ENCODE data around the gene MYB.

The MYB gene

GRCh38 chr6:135256866-135257265 is 75.8 kb downstream of the MYB start:
- no peak for DNase-seq

GRCh38 chr6:135257631-135258405 is 76.7 kb downstream of the MYB start:
- DNase-seq: no peak

GRCh38 chr6:135258970-135259369 is 77.9 kb downstream of the MYB start:
- no peak for DNase-seq

GRCh38 chr6:135260612-135261011 is 79.5 kb downstream of the MYB start:
- no peak for DNase-seq

- DNase-seq: no peak
These were observed 81.0 kb downstream of the MYB start for GRCh38 chr6:135261872-135262725.

GRCh38 chr6:135265278-135265677 is 84.2 kb downstream of the MYB start:
- no peak for DNase-seq

- DNase-seq: no peak
These were observed 85.6 kb downstream of the MYB start for GRCh38 chr6:135266675-135267074.

GRCh38 chr6:135267085-135267484 is 86.0 kb downstream of the MYB start:
- DNase-seq: no peak

- DNase-seq: no peak
These were observed 87.2 kb downstream of the MYB start for GRCh38 chr6:135268263-135268662.

GRCh38 chr6:135268740-135269139 is 87.6 kb downstream of the MYB start:
- DNase-seq: no peak

Data from NCI-H446 (cell line).